WTC11 (cell line): ENCODE results near the gene LRCH2. TPM values are rescaled to one million over a fixed set of nuclear protein-coding genes. Genes with fewer than 3 reads are reported as not detected.

Experiments used
- ATAC-seq: fragments of 200-7000 bp; cut with Tn5 transposase; 2 replicates; pipeline ENCODE4 v1.10.0; 2021; ENCODE audit warnings: mild to moderate bottlenecking, moderate library complexity
- CTCF ChIA-PET: fragments of 300-600 bp; sonication (Branson Sonifier 250); formaldehyde crosslinking; loops from one replicate; lab custom pipeline; 2021; ENCODE audit warnings: antibody characterized with exemption; lab: Charles Lee
- POLR2A ChIA-PET: fragments of 350-600 bp; sonication (Branson Sonifier 250); formaldehyde crosslinking; loops from one replicate; lab custom pipeline; 2021; ENCODE audit warnings: antibody characterized with exemption; lab: Charles Lee
- DNase-seq: peaks from one replicate; pipeline ENCODE4 v3.0.0; 2021; ENCODE audit warnings: low spot score
- H3K27ac Mint-ChIP-seq: 2 replicates; pipeline ENCODE4 v1.8.0; 2021; ENCODE audit warnings: mixed read lengths
- H3K27me3 Mint-ChIP-seq: 2 replicates; pipeline ENCODE4 v1.8.0; 2021; ENCODE audit warnings: low read depth, mild to moderate bottlenecking, moderate library complexity, mixed read lengths
- H3K36me3 Mint-ChIP-seq: 2 replicates; pipeline ENCODE4 v1.8.0; 2021; ENCODE audit warnings: mixed read lengths
- H3K4me1 Mint-ChIP-seq: 2 replicates; pipeline ENCODE4 v1.8.0; 2022; ENCODE audit warnings: mixed read lengths
- H3K4me3 Mint-ChIP-seq: 2 replicates; pipeline ENCODE4 v1.8.0; 2021; ENCODE audit warnings: mild to moderate bottlenecking, moderate library complexity, mixed read lengths
- H3K9me3 Mint-ChIP-seq: 2 replicates; pipeline ENCODE4 v1.8.0; 2021; ENCODE audit warnings: mixed read lengths
- ATF1 ChIP-seq: sonication (generic); formaldehyde crosslinking; IDR thresholded peaks from 2 replicates; pipeline ENCODE4 v1.8.1; 2023; ENCODE audit warnings: mild to moderate bottlenecking, moderate library complexity, missing genetic modification reagents
- CREB1 ChIP-seq: sonication (generic); formaldehyde crosslinking; IDR thresholded peaks from 2 replicates; pipeline ENCODE4 v1.8.0; 2023; ENCODE audit warnings: mild to moderate bottlenecking, missing genetic modification reagents
- CREM ChIP-seq: sonication (generic); formaldehyde crosslinking; IDR thresholded peaks from 2 replicates; pipeline ENCODE4 v1.8.1; 2022; ENCODE audit warnings: mild to moderate bottlenecking, missing genetic modification reagents, moderate library complexity
- EMX1 ChIP-seq: fragments of 250-450 bp; sonication (Bioruptor Pico); IDR thresholded peaks from 2 replicates; pipeline ENCODE4 v1.8.0; 2021; ENCODE audit warnings: mild to moderate bottlenecking
- FOXJ3 ChIP-seq: sonication (generic); formaldehyde crosslinking; IDR thresholded peaks from 2 replicates; pipeline ENCODE4 v1.9.0; 2021; ENCODE audit warnings: missing genetic modification reagents, mild to moderate bottlenecking, borderline replicate concordance
- FOXK1 ChIP-seq: sonication (generic); formaldehyde crosslinking; IDR thresholded peaks from 2 replicates; pipeline ENCODE4 v1.8.0; 2022; ENCODE audit warnings: mild to moderate bottlenecking, moderate library complexity, missing genetic modification reagents
- IRF2 ChIP-seq: sonication (generic); formaldehyde crosslinking; IDR thresholded peaks from 2 replicates; pipeline ENCODE4 v1.8.0; 2022; ENCODE audit warnings: low read depth, missing genetic modification reagents, borderline replicate concordance
- JUN ChIP-seq: sonication (generic); formaldehyde crosslinking; IDR thresholded peaks from 2 replicates; pipeline ENCODE4 v1.8.0; 2023; ENCODE audit warnings: mild to moderate bottlenecking, missing genetic modification reagents
- MYBL2 ChIP-seq: sonication (generic); formaldehyde crosslinking; IDR thresholded peaks from 2 replicates; pipeline ENCODE4 v1.8.1; 2023; ENCODE audit warnings: mild to moderate bottlenecking, moderate library complexity, missing genetic modification reagents
- NFE2L1 ChIP-seq: sonication (generic); formaldehyde crosslinking; IDR thresholded peaks from 2 replicates; pipeline ENCODE4 v1.8.1; 2023; ENCODE audit warnings: missing genetic modification reagents
- NR3C1 ChIP-seq: sonication (generic); formaldehyde crosslinking; conservative IDR thresholded peaks from 2 replicates; pipeline ENCODE4 v1.8.1; 2023; ENCODE audit warnings: low read depth, mild to moderate bottlenecking, missing genetic modification reagents
- OVOL2 ChIP-seq: fragments of 250-450 bp; sonication (Bioruptor Pico); IDR thresholded peaks from 2 replicates; pipeline ENCODE4 v1.9.0; 2021; ENCODE audit warnings: mild to moderate bottlenecking, borderline replicate concordance
- SMAD3 ChIP-seq: sonication (generic); formaldehyde crosslinking; IDR thresholded peaks from 2 replicates; pipeline ENCODE4 v1.8.0; 2022; ENCODE audit warnings: missing genetic modification reagents, mild to moderate bottlenecking, borderline replicate concordance
- SMAD4 ChIP-seq: sonication (generic); formaldehyde crosslinking; IDR thresholded peaks from 2 replicates; pipeline ENCODE4 v1.8.0; 2022; ENCODE audit warnings: mild to moderate bottlenecking, missing genetic modification reagents
- ZNF121 ChIP-seq: sonication (generic); formaldehyde crosslinking; IDR thresholded peaks from 2 replicates; pipeline ENCODE4 v1.8.0; 2023; ENCODE audit warnings: missing genetic modification reagents
- ZNF138 ChIP-seq: sonication (generic); formaldehyde crosslinking; conservative IDR thresholded peaks from 2 replicates; pipeline ENCODE4 v1.8.1; 2022; ENCODE audit warnings: mild to moderate bottlenecking, moderate library complexity, missing genetic modification reagents
- ZNF219 ChIP-seq: sonication (generic); formaldehyde crosslinking; IDR thresholded peaks from 2 replicates; pipeline ENCODE4 v1.8.0; 2023; ENCODE audit warnings: missing genetic modification reagents, mild to moderate bottlenecking, borderline replicate concordance
- ZNF423 ChIP-seq: fragments of 250-450 bp; sonication (Bioruptor Pico); IDR thresholded peaks from 2 replicates; pipeline ENCODE4 v2.1.2; 2022; ENCODE audit warnings: mild to moderate bottlenecking, moderate library complexity
- total RNA-seq: library from RNA; stranded (reverse); gene quantifications from 3 replicates; pipeline ENCODE4 v1.2.3, GENCODE V29; 2021
- TF ChIP-seq, protein P1 (sequence below): sonication (generic); formaldehyde crosslinking; IDR thresholded peaks from 2 replicates; pipeline ENCODE4 v1.8.1; 2023; ENCODE audit warnings: mild to moderate bottlenecking, missing genetic modification reagents
- TF ChIP-seq, protein P2 (sequence below): sonication (generic); formaldehyde crosslinking; IDR thresholded peaks from 2 replicates; pipeline ENCODE4 v1.8.1; 2023; ENCODE audit warnings: mild to moderate bottlenecking, missing genetic modification reagents
- TF ChIP-seq, protein P3 (sequence below): fragments of 250-450 bp; sonication (Bioruptor Pico); IDR thresholded peaks from 2 replicates; pipeline ENCODE4 v1.8.0; 2021; ENCODE audit warnings: mild to moderate bottlenecking
- TF ChIP-seq, protein P4 (sequence below): sonication (generic); formaldehyde crosslinking; IDR thresholded peaks from 2 replicates; pipeline ENCODE4 v1.8.0; 2022; ENCODE audit warnings: mild to moderate bottlenecking, missing genetic modification reagents
- TF ChIP-seq, protein P5 (sequence below): sonication (generic); formaldehyde crosslinking; conservative IDR thresholded peaks from 2 replicates; pipeline ENCODE4 v1.8.1; 2022; ENCODE audit warnings: mild to moderate bottlenecking, missing genetic modification reagents
- TF ChIP-seq, protein P6 (sequence below): sonication (generic); formaldehyde crosslinking; conservative IDR thresholded peaks from 2 replicates; pipeline ENCODE4 v1.8.1; 2023; ENCODE audit warnings: mild to moderate bottlenecking, low read depth, missing genetic modification reagents, moderate library complexity
- TF ChIP-seq, protein P7 (sequence below): sonication (generic); formaldehyde crosslinking; IDR thresholded peaks from 2 replicates; pipeline ENCODE4 v1.8.0; 2023; ENCODE audit warnings: missing genetic modification reagents
- TF ChIP-seq, protein P8 (sequence below): sonication (generic); formaldehyde crosslinking; IDR thresholded peaks from 2 replicates; pipeline ENCODE4 v1.8.0; 2022; ENCODE audit warnings: mild to moderate bottlenecking, missing genetic modification reagents

The LRCH2 gene
- total RNA-seq, 1 experiment from 2014 or later = 3.8 TPM

DNA sequence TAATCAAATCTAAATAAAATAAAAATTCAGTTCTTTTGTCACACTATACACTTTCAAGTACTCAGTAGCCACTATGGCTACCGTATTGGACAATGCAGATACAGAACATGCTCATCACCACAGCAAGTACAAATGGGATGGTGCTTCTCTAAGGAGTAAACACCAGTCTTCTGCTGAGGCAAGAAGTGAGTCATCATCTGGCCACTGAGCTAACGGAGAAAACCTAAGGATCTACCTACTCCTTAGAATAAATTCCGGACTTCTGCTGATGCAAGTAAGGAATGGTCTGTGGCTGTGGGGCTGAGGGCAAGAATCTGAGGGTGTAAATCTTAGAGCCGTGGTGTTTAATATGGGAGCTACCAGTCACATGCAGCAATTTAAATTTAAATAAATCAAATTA is 56.0 kb downstream of the LRCH2 start:
- Mint-ChIP-seq H3K9me3 (no peaks in the 10 kb centered on the region), H3K36me3 (no peaks in the 10 kb centered on the region), H3K27ac (no peak overlapping the region), H3K27me3 (peaks cover 31% of the 10 kb centered on the region), H3K4me3 (no peak overlapping the region), H3K4me1 (peaks cover 18% of the 10 kb centered on the region)
- CTCF ChIA-PET = interaction anchor here (1.5 kb wide), 1 partner anchor 160 kb away, joined by 3 read pairs; no protein-coding TSS in a partner anchor
- POLR2A ChIA-PET = no interaction called here
- no peak for DNase-seq
- ATAC-seq = no peak
- TF ChIP-seq FOXK1 (CRISPR knock-in tag) = no peak
- no peak for TF ChIP-seq NR3C1 (CRISPR knock-in tag)
- no peak for TF ChIP-seq CREM (CRISPR knock-in tag)
- TF ChIP-seq JUN (CRISPR knock-in tag) = no peak
- no peak for TF ChIP-seq EMX1
- no peak for TF ChIP-seq SMAD4 (CRISPR knock-in tag)
- TF ChIP-seq, protein P1, sequence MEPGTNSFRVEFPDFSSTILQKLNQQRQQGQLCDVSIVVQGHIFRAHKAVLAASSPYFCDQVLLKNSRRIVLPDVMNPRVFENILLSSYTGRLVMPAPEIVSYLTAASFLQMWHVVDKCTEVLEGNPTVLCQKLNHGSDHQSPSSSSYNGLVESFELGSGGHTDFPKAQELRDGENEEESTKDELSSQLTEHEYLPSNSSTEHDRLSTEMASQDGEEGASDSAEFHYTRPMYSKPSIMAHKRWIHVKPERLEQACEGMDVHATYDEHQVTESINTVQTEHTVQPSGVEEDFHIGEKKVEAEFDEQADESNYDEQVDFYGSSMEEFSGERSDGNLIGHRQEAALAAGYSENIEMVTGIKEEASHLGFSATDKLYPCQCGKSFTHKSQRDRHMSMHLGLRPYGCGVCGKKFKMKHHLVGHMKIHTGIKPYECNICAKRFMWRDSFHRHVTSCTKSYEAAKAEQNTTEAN = no peak
- no peak for TF ChIP-seq IRF2

DNA sequence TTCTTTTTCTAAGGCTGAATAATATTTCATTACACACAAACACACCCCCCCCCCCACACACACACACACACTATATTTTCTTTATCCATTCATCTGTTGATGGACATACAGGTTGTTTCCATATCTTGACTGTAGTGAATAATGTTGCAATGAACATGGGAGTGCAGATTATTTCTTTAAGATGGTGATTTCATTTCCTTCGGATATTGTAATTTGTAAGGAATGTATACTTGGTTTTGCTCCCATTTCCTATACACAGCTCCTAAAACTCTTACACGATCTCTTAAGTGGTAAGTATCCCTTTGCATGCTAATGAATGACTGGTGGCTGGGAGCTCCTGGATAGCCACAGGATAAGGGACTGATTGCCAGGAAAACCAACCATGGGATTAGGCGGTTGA is 59.3 kb downstream of the LRCH2 start:
- Mint-ChIP-seq H3K4me1 (peaks cover 14% of the 10 kb centered on the region), H3K9me3 (no peaks in the 10 kb centered on the region)
- no peak for TF ChIP-seq ZNF138 (CRISPR knock-in tag)
- TF ChIP-seq, protein P2, sequence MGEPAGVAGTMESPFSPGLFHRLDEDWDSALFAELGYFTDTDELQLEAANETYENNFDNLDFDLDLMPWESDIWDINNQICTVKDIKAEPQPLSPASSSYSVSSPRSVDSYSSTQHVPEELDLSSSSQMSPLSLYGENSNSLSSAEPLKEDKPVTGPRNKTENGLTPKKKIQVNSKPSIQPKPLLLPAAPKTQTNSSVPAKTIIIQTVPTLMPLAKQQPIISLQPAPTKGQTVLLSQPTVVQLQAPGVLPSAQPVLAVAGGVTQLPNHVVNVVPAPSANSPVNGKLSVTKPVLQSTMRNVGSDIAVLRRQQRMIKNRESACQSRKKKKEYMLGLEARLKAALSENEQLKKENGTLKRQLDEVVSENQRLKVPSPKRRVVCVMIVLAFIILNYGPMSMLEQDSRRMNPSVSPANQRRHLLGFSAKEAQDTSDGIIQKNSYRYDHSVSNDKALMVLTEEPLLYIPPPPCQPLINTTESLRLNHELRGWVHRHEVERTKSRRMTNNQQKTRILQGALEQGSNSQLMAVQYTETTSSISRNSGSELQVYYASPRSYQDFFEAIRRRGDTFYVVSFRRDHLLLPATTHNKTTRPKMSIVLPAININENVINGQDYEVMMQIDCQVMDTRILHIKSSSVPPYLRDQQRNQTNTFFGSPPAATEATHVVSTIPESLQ (CRISPR knock-in tag) = no peak
- no peak for TF ChIP-seq NFE2L1 (CRISPR knock-in tag)
- TF ChIP-seq, protein P3, sequence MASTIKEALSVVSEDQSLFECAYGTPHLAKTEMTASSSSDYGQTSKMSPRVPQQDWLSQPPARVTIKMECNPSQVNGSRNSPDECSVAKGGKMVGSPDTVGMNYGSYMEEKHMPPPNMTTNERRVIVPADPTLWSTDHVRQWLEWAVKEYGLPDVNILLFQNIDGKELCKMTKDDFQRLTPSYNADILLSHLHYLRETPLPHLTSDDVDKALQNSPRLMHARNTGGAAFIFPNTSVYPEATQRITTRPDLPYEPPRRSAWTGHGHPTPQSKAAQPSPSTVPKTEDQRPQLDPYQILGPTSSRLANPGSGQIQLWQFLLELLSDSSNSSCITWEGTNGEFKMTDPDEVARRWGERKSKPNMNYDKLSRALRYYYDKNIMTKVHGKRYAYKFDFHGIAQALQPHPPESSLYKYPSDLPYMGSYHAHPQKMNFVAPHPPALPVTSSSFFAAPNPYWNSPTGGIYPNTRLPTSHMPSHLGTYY (CRISPR knock-in tag) = no peak
- TF ChIP-seq ZNF121 (CRISPR knock-in tag) = no peak
- TF ChIP-seq SMAD4 (CRISPR knock-in tag) = no peak
- no peak for TF ChIP-seq FOXJ3 (CRISPR knock-in tag)
- TF ChIP-seq MYBL2 (CRISPR knock-in tag) = no peak
- no peak for TF ChIP-seq ATF1 (CRISPR knock-in tag)
- TF ChIP-seq ZNF219 = no peak
- TF ChIP-seq, protein P4, sequence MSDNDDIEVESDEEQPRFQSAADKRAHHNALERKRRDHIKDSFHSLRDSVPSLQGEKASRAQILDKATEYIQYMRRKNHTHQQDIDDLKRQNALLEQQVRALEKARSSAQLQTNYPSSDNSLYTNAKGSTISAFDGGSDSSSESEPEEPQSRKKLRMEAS = no peak
- TF ChIP-seq CREB1 (CRISPR knock-in tag) = no peak
- TF ChIP-seq SMAD3 (CRISPR knock-in tag) = no peak
- TF ChIP-seq, protein P5, sequence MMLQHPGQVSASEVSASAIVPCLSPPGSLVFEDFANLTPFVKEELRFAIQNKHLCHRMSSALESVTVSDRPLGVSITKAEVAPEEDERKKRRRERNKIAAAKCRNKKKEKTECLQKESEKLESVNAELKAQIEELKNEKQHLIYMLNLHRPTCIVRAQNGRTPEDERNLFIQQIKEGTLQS (CRISPR knock-in tag) = no peak
- TF ChIP-seq OVOL2 (CRISPR knock-in tag) = no peak
- TF ChIP-seq ZNF423 (CRISPR knock-in tag) = no peak
- TF ChIP-seq, protein P6, sequence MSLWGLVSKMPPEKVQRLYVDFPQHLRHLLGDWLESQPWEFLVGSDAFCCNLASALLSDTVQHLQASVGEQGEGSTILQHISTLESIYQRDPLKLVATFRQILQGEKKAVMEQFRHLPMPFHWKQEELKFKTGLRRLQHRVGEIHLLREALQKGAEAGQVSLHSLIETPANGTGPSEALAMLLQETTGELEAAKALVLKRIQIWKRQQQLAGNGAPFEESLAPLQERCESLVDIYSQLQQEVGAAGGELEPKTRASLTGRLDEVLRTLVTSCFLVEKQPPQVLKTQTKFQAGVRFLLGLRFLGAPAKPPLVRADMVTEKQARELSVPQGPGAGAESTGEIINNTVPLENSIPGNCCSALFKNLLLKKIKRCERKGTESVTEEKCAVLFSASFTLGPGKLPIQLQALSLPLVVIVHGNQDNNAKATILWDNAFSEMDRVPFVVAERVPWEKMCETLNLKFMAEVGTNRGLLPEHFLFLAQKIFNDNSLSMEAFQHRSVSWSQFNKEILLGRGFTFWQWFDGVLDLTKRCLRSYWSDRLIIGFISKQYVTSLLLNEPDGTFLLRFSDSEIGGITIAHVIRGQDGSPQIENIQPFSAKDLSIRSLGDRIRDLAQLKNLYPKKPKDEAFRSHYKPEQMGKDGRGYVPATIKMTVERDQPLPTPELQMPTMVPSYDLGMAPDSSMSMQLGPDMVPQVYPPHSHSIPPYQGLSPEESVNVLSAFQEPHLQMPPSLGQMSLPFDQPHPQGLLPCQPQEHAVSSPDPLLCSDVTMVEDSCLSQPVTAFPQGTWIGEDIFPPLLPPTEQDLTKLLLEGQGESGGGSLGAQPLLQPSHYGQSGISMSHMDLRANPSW (CRISPR knock-in tag) = no peak
- TF ChIP-seq, protein P7, sequence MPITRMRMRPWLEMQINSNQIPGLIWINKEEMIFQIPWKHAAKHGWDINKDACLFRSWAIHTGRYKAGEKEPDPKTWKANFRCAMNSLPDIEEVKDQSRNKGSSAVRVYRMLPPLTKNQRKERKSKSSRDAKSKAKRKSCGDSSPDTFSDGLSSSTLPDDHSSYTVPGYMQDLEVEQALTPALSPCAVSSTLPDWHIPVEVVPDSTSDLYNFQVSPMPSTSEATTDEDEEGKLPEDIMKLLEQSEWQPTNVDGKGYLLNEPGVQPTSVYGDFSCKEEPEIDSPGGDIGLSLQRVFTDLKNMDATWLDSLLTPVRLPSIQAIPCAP (CRISPR knock-in tag) = no peak
- TF ChIP-seq, protein P8, sequence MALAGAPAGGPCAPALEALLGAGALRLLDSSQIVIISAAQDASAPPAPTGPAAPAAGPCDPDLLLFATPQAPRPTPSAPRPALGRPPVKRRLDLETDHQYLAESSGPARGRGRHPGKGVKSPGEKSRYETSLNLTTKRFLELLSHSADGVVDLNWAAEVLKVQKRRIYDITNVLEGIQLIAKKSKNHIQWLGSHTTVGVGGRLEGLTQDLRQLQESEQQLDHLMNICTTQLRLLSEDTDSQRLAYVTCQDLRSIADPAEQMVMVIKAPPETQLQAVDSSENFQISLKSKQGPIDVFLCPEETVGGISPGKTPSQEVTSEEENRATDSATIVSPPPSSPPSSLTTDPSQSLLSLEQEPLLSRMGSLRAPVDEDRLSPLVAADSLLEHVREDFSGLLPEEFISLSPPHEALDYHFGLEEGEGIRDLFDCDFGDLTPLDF (CRISPR knock-in tag) = no peak

More for the DNA sequence above, 59.3 kb downstream of the LRCH2 start:
- ATAC-seq (no peak), DNase-seq (no peak)
- POLR2A ChIA-PET = no interaction called here
- peaks cover 43% of the 10 kb centered on the region for H3K27me3 Mint-ChIP-seq
- H3K27ac Mint-ChIP-seq = no peak overlapping the region
- CTCF ChIA-PET = no interaction called here
- H3K4me3 Mint-ChIP-seq = no peak overlapping the region
- no peaks in the 10 kb centered on the region for H3K36me3 Mint-ChIP-seq
